ENCODE data around the gene MGST3.

MGST3 gene

GRCh38 chr1:165686121-165686970 lies 55.3 kb downstream of the MGST3 start:
- H3K36me3 ChIP-seq (ENCODE audit: control insufficient read depth, low read length) = peaks cover 39% of the 10 kb centered on the region
- peaks cover 15% of the 10 kb centered on the region for H3K4me1 ChIP-seq (ENCODE audit: control insufficient read depth, low read length)
- H4K20me1 ChIP-seq (ENCODE audit: control insufficient read depth, insufficient read depth, low read depth, low read length) = peaks cover 11% of the 10 kb centered on the region
- no peaks in the 10 kb centered on the region for H3K9me2 ChIP-seq (replicated peaks; ENCODE audit: control insufficient read depth, low read length)
- H3K4me3 ChIP-seq (ENCODE audit: low read length) = peak overlapping the region; percentile 38
- H3K27ac ChIP-seq (ENCODE audit: low read depth, low read length) = no peak overlapping the region
- TF ChIP-seq, protein P1, sequence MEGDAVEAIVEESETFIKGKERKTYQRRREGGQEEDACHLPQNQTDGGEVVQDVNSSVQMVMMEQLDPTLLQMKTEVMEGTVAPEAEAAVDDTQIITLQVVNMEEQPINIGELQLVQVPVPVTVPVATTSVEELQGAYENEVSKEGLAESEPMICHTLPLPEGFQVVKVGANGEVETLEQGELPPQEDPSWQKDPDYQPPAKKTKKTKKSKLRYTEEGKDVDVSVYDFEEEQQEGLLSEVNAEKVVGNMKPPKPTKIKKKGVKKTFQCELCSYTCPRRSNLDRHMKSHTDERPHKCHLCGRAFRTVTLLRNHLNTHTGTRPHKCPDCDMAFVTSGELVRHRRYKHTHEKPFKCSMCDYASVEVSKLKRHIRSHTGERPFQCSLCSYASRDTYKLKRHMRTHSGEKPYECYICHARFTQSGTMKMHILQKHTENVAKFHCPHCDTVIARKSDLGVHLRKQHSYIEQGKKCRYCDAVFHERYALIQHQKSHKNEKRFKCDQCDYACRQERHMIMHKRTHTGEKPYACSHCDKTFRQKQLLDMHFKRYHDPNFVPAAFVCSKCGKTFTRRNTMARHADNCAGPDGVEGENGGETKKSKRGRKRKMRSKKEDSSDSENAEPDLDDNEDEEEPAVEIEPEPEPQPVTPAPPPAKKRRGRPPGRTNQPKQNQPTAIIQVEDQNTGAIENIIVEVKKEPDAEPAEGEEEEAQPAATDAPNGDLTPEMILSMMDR (IDR thresholded peaks at IDR 0.05; ENCODE audit: low read depth, low read length, poor library complexity, severe bottlenecking) = peak; percentile 55
- no peak for TF ChIP-seq EZH2phosphoT487 (IDR thresholded peaks at IDR 0.05; ENCODE audit: borderline replicate concordance, low read length)
- H3K27me3 ChIP-seq (ENCODE audit: control insufficient read depth, low read length) = no peaks in the 10 kb centered on the region
- H3K79me2 ChIP-seq (ENCODE audit: control insufficient read depth, low read length) = peaks cover 34% of the 10 kb centered on the region
- no peaks in the 10 kb centered on the region for H3F3A ChIP-seq (ENCODE audit: control insufficient read depth, insufficient read depth)
- H3K9me3 ChIP-seq (ENCODE audit: control insufficient read depth, insufficient read depth, low read length) = no peaks in the 10 kb centered on the region
- peak overlapping the region; percentile 59 for H3K4me2 ChIP-seq (ENCODE audit: low read length)

GRCh38 chr1:165686971-165687433 lies 56.0 kb downstream of the MGST3 start:
- TF ChIP-seq, protein P1 (IDR thresholded peaks at IDR 0.05; ENCODE audit: low read depth, low read length, poor library complexity, severe bottlenecking) = no peak
- TF ChIP-seq EZH2phosphoT487 (IDR thresholded peaks at IDR 0.05; ENCODE audit: borderline replicate concordance, low read length) = no peak
- Histone ChIP-seq H4K20me1 (ENCODE audit: control insufficient read depth, insufficient read depth, low read depth, low read length) (peaks cover 11% of the 10 kb centered on the region), H3K9me3 (ENCODE audit: control insufficient read depth, insufficient read depth, low read length) (no peaks in the 10 kb centered on the region), H3K27ac (ENCODE audit: low read depth, low read length) (no peak overlapping the region), H3K27me3 (ENCODE audit: control insufficient read depth, low read length) (no peaks in the 10 kb centered on the region), H3K4me3 (ENCODE audit: low read length) (peak overlapping the region; percentile 38), H3K4me1 (ENCODE audit: control insufficient read depth, low read length) (peaks cover 15% of the 10 kb centered on the region), H3K79me2 (ENCODE audit: control insufficient read depth, low read length) (peaks cover 39% of the 10 kb centered on the region), H3K9me2 (replicated peaks; ENCODE audit: control insufficient read depth, low read length) (no peaks in the 10 kb centered on the region), H3K4me2 (ENCODE audit: low read length) (peak overlapping the region; percentile 59), H3F3A (ENCODE audit: control insufficient read depth, insufficient read depth) (no peaks in the 10 kb centered on the region), H3K36me3 (ENCODE audit: control insufficient read depth, low read length) (peaks cover 34% of the 10 kb centered on the region)

- peaks cover 39% of the 10 kb centered on the region for H3K79me2 ChIP-seq (ENCODE audit: control insufficient read depth, low read length)
- no peak overlapping the region for H3K4me2 ChIP-seq (ENCODE audit: low read length)
- no peak overlapping the region for H3K27ac ChIP-seq (ENCODE audit: low read depth, low read length)
- no peak for TF ChIP-seq EZH2phosphoT487 (IDR thresholded peaks at IDR 0.05; ENCODE audit: borderline replicate concordance, low read length)
- TF ChIP-seq, protein P1 (IDR thresholded peaks at IDR 0.05; ENCODE audit: low read depth, low read length, poor library complexity, severe bottlenecking) = no peak
- peaks cover 15% of the 10 kb centered on the region for H3K4me1 ChIP-seq (ENCODE audit: control insufficient read depth, low read length)
- no peak overlapping the region for H3K4me3 ChIP-seq (ENCODE audit: low read length)
- no peaks in the 10 kb centered on the region for H3K27me3 ChIP-seq (ENCODE audit: control insufficient read depth, low read length)
- H3K36me3 ChIP-seq (ENCODE audit: control insufficient read depth, low read length) = peaks cover 24% of the 10 kb centered on the region
- H3K9me2 ChIP-seq (replicated peaks; ENCODE audit: control insufficient read depth, low read length) = no peaks in the 10 kb centered on the region
- peaks cover 11% of the 10 kb centered on the region for H4K20me1 ChIP-seq (ENCODE audit: control insufficient read depth, insufficient read depth, low read depth, low read length)
- H3K9me3 ChIP-seq (ENCODE audit: control insufficient read depth, insufficient read depth, low read length) = no peaks in the 10 kb centered on the region
- no peaks in the 10 kb centered on the region for H3F3A ChIP-seq (ENCODE audit: control insufficient read depth, insufficient read depth)
Measured at GRCh38 chr1:165688046-165688445, 57.0 kb downstream of the MGST3 start.

Data from DOHH2 (cell line).